ENCODE data around the gene SCAPER.

Gene SCAPER

DNA sequence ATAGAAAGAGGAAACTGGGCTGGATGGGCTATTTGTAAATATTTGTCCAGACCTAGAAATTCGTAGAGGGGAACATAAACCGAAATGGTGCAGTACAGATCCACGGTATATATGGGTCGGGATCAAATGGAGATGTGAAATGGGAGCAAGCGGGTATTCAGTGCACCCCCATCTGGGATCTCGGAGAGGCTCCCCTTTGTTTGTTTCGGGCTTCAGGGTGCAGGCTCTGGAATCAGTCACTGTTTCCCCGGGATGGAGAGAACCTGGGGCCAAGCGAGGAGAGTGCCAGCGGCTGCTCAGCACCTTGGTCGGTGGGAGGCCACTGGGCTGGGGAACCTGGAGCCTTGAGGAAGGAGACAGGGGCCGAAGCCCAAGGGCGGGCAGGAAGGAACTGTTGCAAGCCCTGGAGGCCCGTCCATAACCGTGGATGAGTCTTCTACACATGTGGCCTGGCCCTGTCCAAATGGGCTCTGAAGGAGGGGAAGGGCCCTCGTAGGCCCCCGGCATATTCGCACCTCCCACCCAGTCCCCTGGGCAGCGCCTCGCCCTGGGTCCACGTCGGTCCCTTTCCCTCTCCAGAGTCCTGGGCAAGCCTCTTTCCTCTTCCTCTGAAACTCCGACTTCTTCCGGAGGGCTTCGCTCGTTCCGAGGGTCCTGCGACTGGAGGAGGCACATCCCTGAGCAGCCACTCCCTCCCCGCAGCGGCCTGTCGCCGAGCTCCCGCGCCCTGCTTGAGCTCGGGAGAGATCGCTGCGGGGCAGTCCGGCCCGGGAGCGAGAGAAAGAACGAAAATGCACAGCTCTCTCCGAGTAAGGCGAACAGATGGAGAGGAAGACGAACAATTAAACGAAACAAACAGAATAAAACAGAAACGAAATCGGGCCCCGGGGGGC is 565.6 kb downstream of the SCAPER start:
- DNase-seq (ENCODE audit: low read depth in 2 of 2) = no peak

DNA sequence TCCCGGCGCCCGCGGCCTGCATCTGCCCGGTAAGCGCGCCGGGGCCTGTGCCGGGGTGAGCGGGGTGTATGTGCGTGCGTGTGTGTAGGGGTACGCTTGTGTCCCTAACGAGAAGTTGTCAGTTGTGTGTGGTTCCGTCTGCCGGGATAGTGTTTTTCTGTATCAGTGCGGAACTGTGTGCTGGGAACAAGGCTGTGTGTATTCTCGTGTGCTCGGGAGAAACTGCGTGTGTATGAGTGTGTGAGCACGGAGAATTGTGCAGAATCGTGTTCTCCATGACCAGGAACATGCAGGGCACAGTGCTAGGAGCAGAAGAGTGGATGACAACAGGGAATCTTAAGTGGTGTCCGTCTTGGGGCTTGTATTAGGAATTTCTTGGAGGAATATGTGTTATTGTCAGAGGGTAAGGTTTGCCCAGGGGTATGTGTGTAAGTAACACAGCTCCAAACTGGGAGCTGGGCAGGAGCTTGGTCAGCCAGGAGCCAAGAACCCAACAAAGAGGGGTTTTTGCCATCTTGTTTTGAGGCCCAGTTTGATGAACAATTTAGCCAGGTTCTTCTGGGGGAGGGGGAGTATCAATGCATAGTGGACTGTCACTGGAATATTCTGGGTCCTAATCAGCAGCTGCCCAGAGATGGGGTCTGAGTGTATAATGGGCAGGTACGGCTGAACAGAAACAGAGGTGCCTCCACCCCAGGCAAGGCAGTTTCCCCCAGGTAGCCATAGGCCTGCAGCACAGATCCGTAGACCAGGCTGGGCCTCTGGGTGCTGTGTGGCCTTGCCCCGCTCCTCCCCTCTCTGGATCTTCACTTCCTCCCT is 566.4 kb downstream of the SCAPER start:
- no peak for DNase-seq (ENCODE audit: low read depth in 2 of 2)

- DNase-seq (ENCODE audit: low read depth in 2 of 2) = no peak
These were observed 567.2 kb downstream of the SCAPER start for GRCh38 chr15:76337696-76338485.

DNA sequence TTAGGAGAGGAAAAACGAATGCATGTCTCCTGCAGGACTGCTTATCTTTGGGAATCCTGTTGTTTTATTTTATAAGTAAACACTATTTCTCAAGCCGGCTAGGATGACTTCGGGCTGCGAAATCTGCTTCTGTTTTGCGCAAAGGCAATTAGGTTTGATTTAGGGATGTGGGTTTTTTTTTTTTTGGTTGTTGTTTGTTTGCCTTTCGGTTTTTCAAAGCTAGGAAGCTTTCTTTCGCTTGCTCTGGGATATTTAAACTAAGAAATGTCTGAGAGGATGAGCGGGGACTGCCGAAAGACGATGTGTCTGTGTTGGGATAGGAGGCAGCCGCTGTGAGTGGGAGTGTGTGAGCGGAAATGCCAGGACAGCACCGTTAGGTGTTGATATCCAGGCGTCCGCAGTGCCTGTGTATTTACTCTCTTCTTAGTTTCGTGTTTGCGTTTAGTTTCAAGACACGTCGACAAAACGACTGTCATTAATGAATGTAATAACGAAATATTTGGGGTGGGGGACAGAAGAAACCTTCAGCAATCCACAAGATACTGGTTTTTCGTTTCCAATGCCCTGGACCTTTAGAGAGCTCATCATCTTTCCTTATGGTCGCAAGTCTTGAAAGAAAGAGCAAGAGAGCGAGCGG is 568.0 kb downstream of the SCAPER start:
- no peak for DNase-seq (ENCODE audit: low read depth in 2 of 2)

GRCh38 chr15:76336254-76337058 is 568.7 kb downstream of the SCAPER start, which contains the start of gene ISL2:
ISL2 (plus strand) TSS chr15:76336773; CDS start chr15:76336884, 111 bp downstream.
- DNase-seq (ENCODE audit: low read depth in 2 of 2) = no peak

GRCh38 chr15:76335307-76336253 is 569.6 kb downstream of the SCAPER start:
- DNase-seq (ENCODE audit: low read depth in 2 of 2) = no peak

DNA sequence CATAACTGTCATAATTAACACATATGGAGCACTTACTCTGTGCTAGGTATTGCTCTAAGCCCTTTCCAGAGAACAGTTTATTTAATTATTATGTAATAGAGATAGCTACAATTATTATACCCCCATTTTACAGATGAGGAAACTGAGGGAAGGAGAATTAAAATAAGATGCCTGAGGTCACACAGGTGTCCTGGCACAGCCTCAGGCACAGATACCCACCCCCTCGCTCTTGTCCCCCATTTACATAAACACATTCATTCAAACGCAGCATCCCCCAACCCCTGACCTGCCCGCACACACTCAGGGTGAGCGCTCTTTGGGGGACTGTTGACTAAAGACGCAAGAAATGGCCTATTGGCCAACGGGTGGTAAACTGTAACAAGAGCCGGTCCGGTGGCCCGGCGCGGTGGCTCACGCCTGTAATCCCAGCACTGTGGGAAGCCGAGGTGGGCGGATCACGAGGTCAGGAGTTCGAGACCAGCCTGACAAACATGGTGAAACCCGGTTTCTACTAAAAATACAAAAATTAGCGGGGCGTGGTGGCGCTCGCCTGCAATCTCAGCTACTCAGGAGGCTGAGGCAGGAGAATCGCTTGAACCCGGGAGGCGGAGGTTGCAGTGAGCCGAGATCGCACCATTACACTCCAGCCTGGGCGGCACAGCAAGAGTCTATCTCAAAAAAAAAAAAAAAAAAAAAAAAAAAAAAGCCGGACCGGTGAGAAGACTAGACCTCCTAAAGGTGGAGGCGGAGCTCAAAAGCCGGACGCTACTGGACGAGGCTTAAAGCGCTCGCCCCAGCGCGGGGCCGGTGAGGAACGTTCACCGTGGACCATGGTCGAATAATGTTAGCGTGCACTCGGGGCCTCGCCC is 570.5 kb downstream of the SCAPER start:
- no peak for DNase-seq (ENCODE audit: low read depth in 2 of 2)

DNA sequence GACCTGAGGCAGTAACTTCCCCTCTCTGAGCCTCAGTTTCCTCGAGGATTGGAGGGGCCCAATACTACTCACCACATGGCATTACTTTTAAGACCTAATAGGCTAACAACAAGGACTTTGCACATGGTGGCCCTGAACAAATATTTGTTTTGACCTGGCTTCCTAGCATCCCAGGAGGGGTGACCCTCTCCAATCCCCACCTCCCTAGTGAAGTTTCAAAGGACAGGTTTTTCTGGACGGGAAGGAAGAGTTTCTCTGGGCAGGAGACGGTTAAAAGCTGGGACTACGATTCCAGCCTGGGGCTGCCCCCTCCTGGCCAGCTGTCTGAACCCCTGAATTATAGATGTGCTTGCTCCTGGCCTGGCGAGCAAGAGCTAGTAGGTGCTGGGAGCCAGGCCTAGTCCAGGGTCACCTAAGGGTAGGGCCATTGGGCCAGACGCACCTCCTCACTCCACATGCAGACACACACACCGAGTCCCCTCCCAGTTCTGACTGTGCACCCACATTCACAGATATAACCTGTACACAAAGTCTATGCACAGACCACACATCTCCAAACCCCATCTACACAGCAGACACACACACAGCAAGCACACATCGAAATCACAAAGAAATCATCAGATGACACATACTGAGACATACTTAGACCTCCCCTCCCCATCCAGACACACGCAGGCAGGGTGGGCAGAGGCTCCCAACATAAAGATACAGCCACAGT is 571.3 kb downstream of the SCAPER start:
- no peak for DNase-seq (ENCODE audit: low read depth in 2 of 2)

DNA sequence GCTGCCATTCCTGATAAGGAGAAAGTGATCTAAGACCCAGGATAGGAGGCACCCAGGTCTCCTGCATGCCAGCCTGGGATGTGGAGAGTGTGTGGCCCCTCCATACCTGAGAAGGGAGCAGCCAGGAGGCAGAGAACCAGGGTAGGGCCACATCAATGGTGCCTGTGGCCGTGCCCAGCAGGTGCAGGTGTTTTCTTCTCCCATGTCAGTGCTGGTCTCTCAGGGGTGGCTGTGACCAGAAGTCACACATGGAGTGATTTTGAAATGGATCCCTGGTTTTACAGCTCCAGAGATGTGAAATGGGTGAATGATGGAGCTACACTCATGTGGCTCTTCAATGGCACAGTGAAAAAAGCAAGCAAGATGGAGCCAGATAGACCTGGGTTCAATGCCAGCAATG is 571.8 kb downstream of the SCAPER start:
- no peak for DNase-seq (ENCODE audit: low read depth in 2 of 2)

GRCh38 chr15:76332796-76333195 is 572.3 kb downstream of the SCAPER start:
- DNase-seq (ENCODE audit: low read depth in 2 of 2) = no peak

GRCh38 chr15:76330080-76330680 is 575.0 kb downstream of the SCAPER start:
- DNase-seq (ENCODE audit: low read depth in 2 of 2) = no peak

GRCh38 chr15:76328958-76329357 is 576.2 kb downstream of the SCAPER start:
- DNase-seq (ENCODE audit: low read depth in 2 of 2) = no peak

DNA sequence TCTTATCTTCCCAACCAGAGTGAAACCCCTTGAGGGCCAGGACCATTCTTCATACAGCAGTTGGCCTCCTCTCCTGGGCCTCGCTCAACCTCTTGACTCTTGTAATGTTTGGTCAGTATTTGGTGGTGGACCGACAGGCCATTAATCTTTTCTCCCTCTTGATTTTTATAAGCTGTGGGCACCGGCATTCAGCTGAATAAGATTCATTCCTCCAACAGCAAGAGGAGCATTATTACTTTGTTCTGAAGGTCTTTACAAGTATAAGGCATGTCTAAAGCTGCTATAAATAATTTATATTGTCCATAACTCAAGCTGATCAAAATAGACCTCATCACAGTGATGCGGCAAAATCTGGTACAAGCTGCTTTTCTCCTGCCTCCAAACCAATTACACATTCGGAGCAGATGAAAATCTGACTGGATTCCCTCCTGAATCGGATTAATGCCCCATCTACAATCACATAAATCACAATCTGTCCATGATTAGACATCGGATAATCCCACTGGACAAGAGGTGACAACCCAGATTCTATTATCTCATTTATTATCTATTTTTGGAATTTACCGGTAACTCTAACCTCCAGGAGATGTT is 576.9 kb downstream of the SCAPER start:
- no peak for DNase-seq (ENCODE audit: low read depth in 2 of 2)

- no peak for DNase-seq (ENCODE audit: low read depth in 2 of 2)
These were observed 577.7 kb downstream of the SCAPER start for GRCh38 chr15:76327191-76328105.

DNA sequence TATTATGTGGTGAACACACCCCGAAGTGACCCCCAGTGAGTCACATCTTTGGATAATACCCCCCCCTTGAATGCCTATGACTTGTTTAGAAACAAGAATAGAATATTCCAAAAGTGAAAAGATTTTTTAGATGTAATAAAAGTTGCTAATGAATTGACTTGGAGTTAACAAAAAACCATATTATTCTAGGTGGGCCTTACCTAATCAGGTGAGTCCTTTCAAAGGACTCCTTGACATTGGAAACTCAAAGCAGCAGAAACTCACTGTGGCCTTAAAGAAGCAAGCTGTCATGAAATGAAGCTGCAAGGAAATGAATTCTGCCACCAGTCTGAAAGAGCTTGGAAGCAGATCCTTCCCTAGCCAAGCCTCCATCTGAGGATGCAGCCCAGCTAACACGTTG is 579.4 kb downstream of the SCAPER start:
- DNase-seq (ENCODE audit: low read depth in 2 of 2) = no peak

DNA sequence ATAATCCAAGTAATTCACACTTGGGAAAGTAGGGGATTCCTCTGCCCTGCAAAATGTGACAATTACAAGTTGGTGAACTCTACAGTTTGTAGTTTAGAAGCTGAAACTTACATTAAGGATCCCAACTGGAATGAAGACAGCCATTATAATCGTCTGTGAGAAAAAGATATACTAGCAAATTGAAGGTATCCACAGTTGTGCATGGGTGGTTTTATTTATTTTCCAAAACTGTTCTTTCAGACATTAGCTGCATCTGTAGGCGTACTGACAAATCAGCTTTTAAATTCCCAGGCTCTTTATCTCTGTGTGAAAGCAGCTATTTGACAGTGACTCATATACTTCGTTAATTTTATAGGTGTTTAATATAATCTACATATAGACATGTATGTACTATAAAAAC is 581.1 kb downstream of the SCAPER start:
- DNase-seq (ENCODE audit: low read depth in 2 of 2) = no peak

Data from stimulated activated CD8-positive, alpha-beta memory T cell treated with anti-CD3 and anti-CD28 coated beads, Interleukin-2, amount 100 ng/mL, for 1 hour (primary cell).